Activated CD4-positive, alpha-beta T cell treated with anti-CD3 and anti-CD28 coated beads, Interleukin-2, amount 10 ng/mL, durations not matched to agents 7 days and 5 days (primary cell): ENCODE results near the gene RAC2. TPM values are rescaled to one million over a fixed set of nuclear protein-coding genes. Genes with fewer than 3 reads are reported as not detected.
A peak's percentile ranks its signal among the peaks of the same experiment; 100 is the strongest.

Experiments used
- CTCF ChIA-PET: fragments of 350-600 bp; sonication (Branson Sonifier 250); formaldehyde crosslinking; loops from one replicate; lab custom pipeline; 2021; ENCODE audit warnings: antibody characterized with exemption; lab: Charles Lee
- POLR2A ChIA-PET: fragments of 350-600 bp; sonication (Branson Sonifier 250); formaldehyde crosslinking; loops from one replicate; lab custom pipeline; 2021; ENCODE audit warnings: antibody characterized with exemption; lab: Charles Lee
- DNase-seq: peaks from one replicate; pipeline ENCODE4 v3.0.0-alpha.2; 2020
- H3K27ac Mint-ChIP-seq: one replicate; pipeline ENCODE4 v1.8.0; 2021; ENCODE audit warnings: mild to moderate bottlenecking, moderate library complexity, mixed read lengths
- H3K27me3 Mint-ChIP-seq: one replicate; pipeline ENCODE4 v1.8.0; 2021; ENCODE audit warnings: mixed read lengths
- H3K36me3 Mint-ChIP-seq: one replicate; pipeline ENCODE4 v1.8.0; 2021; ENCODE audit warnings: low read depth, mixed read lengths
- H3K4me1 Mint-ChIP-seq: one replicate; pipeline ENCODE4 v1.8.0; 2021; ENCODE audit warnings: mixed read lengths
- H3K4me3 Mint-ChIP-seq: one replicate; pipeline ENCODE4 v1.8.0; 2021; ENCODE audit warnings: mild to moderate bottlenecking, moderate library complexity, mixed read lengths
- H3K9me3 Mint-ChIP-seq: one replicate; pipeline ENCODE4 v1.8.0; 2021; ENCODE audit warnings: mixed read lengths
- total RNA-seq, 2 experiments: library from RNA; stranded (reverse); gene quantifications; one replicate each; pipeline ENCODE4 v1.2.3, GENCODE V29; 2021

Gene RAC2
- total RNA-seq, 2 experiments from 2014 or later, result 1,015 to 1,117 TPM

DNA sequence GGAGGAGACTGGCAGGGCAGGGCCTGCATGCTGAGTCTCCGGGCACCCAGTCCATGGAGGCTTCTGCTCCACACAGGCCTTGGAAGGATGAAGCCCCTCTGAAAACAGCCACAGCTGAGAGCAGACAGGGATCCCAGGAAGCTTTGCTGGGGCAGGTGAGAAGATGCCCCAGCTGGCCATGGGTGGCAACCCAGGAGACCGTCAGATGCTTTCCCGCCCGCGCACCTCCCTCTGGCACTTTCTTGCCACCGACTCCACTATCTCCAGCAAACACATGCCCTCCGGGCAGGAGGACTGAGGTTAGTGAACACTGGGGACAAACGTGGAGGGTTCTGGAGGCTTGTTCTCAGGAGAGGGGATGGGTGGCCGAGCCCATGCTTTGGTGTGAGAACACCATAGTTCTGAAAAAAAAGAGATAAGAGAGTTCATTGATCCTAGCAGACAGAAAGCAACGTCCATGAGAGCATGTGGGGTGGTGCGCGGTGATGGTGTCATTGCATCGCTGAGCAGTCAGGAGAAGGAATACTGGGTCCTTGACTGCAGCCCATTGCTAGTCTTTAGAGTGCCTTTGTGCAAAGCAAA, 58.3 kb downstream of the RAC2 start:
- H3K27me3 Mint-ChIP-seq, result no peaks in the 10 kb centered on the region
- peaks cover 8% of the 10 kb centered on the region for H3K36me3 Mint-ChIP-seq
- H3K9me3 Mint-ChIP-seq, result no peaks in the 10 kb centered on the region
- CTCF ChIA-PET, result interaction anchor here (0.8 kb wide), 1 partner anchor 11 kb away, joined by 3 read pairs; no protein-coding TSS in a partner anchor
- H3K27ac Mint-ChIP-seq, result peak overlapping the region; percentile 87
- no peak for DNase-seq
- POLR2A ChIA-PET, result no interaction called here
- peaks cover 57% of the 10 kb centered on the region for H3K4me1 Mint-ChIP-seq
- no peak overlapping the region for H3K4me3 Mint-ChIP-seq

DNA sequence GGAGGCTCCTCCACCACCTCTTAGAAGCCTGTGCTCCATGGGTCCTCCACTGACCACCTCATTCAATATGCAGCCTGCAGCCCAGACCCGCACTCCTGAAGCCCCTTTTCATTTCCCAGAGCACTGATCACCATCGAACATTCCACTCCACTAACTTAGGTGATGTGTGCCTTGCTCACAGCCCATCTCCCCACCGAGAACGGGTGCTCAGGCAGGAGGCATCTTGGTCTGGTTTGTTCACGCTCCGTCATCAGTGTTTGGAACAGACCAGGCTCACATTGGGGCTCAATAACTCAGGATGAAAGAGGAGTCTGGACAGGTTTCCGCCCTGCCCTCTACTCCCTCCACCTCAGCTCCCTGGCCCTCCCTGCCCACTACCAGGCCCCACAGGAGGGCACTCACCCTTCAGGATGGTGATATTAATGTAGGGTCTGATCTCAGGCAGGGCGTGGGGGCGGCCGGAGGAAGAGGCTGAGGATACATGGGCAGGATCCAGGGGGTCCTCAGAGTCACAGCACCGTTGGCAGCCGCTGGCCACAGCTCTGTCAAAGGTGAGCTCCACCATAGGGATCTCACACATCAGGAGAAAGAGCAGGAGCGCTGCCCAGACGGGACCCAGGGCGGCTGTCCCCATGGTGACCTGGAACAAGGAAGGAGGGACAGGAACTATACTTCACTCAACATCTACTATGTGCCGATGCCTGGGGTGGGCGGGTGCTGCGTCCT, 59.1 kb downstream of the RAC2 start:
- H3K4me3 Mint-ChIP-seq, result no peak overlapping the region
- peaks cover 57% of the 10 kb centered on the region for H3K4me1 Mint-ChIP-seq
- POLR2A ChIA-PET, result no interaction called here
- peaks cover 4% of the 10 kb centered on the region for H3K36me3 Mint-ChIP-seq
- no peak for DNase-seq
- CTCF ChIA-PET, result interaction anchor here (0.8 to 1.3 kb wide), 3 partner anchors 10 to 13 kb away, joined by 3 to 4 read pairs (median 3); no protein-coding TSS in a partner anchor
- H3K27me3 Mint-ChIP-seq, result no peaks in the 10 kb centered on the region
- H3K9me3 Mint-ChIP-seq, result no peaks in the 10 kb centered on the region
- H3K27ac Mint-ChIP-seq, result peak overlapping the region; percentile 27

DNA sequence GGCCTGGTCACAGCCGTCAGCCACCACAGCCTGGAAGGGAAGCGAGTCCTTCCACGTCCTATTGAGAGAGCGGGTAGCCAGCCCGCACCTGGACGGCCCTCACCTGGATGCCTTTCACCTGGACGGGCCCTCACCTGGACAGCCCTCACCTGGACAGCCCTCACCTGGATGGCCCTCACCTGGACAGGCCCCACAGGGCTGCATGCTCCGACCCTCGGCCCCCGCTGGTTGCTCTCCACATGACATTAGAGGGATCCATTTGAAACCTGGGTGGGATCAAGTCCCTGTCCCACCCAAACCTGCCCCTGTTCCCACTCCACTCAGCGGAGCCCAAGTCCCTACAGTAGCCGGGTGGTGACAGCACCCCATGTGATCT, 59.7 kb downstream of the RAC2 start:
- peaks cover 56% of the 10 kb centered on the region for H3K4me1 Mint-ChIP-seq
- H3K36me3 Mint-ChIP-seq, result peaks cover 2% of the 10 kb centered on the region
- ChIA-PET CTCF (interaction anchor here (0.9 to 1.5 kb wide), 7 partner anchors 10 to 140 kb away, joined by 3 to 5 read pairs (median 4); no protein-coding TSS in a partner anchor), POLR2A (no interaction called here)
- peak overlapping the region; percentile 27 for H3K27ac Mint-ChIP-seq
- H3K4me3 Mint-ChIP-seq, result no peak overlapping the region
- DNase-seq, result no peak
- H3K9me3 Mint-ChIP-seq, result no peaks in the 10 kb centered on the region
- H3K27me3 Mint-ChIP-seq, result no peaks in the 10 kb centered on the region

DNA sequence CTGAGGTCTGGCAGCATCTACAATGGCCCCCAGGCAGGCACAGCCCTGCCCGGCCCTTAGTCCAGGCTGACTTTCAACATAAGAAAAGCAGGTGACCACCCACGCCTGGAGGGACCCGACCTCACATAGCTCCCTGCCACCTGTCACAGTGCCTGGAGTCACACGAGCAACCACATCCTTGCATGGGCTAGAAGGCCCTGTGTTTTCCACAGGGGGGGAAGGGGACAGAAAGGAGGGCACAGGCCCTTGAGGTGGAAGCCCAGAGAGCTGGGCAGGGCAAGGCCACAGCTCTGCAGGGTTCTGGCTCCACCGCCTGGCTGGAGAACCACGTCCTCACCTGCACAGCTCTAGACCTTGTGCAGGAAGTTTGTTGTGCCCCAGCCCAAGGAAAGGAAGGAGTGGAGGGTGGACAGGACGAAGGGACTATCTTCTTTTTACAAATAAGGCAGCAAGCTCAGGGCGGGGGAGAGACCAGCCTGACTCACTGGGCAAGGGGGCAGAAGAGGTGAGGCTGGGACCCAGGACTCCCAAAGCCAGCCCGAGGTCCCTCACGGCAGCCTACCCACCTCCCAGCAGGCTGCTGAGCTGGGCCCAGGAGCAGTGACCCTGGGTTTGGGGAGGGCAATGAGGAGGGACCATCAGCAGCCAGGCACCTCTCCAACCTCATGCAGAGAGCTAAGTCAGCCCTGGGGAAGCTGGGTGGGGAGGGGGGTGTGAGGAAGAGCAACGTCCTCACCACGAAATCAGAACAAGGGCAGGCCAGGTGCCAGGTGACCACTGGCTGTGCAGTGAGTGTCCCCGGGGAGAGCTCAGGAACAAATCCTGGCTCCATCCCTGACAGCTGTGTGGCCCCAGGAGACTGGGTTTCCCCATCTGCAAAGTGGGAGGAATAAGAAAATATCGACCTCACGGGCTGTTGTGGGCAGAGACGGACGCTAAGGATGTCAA, 60.4 kb downstream of the RAC2 start:
- peak overlapping the region; percentile 52 for H3K27ac Mint-ChIP-seq
- H3K4me1 Mint-ChIP-seq, result peaks cover 49% of the 10 kb centered on the region
- no peaks in the 10 kb centered on the region for H3K9me3 Mint-ChIP-seq
- POLR2A ChIA-PET, result no interaction called here
- DNase-seq, result no peak
- H3K4me3 Mint-ChIP-seq, result no peak overlapping the region
- CTCF ChIA-PET, result interaction anchor here (0.7 to 1.5 kb wide), 8 partner anchors 10 to 139 kb away, joined by 3 to 5 read pairs (median 4); no protein-coding TSS in a partner anchor
- H3K36me3 Mint-ChIP-seq, result no peaks in the 10 kb centered on the region
- no peaks in the 10 kb centered on the region for H3K27me3 Mint-ChIP-seq

DNA sequence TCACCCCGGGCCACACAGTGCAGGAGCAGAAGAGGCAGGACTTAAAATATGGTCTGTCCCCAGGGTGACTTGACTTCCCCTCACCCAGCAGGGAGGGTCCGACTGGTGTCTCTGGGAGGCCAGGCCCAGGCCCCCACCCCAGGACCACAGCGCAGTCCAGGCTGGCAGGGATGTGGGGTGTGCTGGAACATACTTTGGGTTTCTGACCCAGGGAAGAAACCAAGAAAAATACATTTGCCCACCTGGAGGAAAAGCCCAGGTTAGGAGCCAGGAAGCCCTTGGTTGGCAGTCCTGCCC, 61.2 kb downstream of the RAC2 start:
- H3K27ac Mint-ChIP-seq, result no peak overlapping the region
- POLR2A ChIA-PET, result no interaction called here
- H3K36me3 Mint-ChIP-seq, result no peaks in the 10 kb centered on the region

DNA sequence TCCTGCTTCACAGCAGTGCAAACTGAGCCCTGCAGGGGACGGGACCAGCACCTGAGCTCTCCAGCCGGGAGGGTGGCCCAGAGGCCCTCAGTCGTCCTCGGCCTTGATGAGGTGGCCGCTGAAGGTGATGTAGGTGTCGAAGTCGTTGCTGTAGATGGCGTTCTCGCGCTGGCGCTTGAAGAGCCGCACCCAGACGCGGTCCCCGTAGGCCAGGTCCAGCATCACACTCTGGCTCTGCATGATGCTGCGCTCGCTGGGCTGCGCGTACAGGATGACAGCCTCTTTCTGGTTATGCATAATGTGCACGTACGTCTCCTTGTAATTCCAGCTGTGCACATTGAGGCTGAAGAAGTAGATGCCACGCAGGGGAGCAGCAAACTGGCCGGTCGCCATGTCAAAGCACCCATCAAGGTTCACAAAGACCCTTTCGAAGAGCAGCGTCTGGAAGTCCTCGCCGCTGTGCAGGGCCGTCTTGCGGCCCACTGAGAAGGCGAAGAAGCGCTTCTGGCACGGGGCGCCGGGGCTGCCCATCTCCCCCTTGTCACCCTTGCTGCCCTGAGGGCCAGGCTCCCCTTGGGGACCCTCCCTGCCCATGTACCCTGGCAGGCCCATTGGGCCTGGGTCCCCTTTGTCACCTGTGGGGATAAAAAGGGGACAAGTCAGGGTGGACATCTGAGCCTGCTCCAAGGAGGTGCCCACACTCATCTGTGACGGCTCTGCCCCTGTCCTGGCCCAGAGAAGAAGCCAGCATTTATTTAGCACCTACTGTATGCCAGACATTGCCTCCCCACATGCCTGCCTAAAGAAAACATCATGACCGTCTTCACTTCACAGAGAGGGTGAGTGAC, 61.7 kb downstream of the RAC2 start:
- no peaks in the 10 kb centered on the region for H3K36me3 Mint-ChIP-seq
- no peak overlapping the region for H3K4me3 Mint-ChIP-seq
- H3K9me3 Mint-ChIP-seq, result no peaks in the 10 kb centered on the region
- peaks cover 38% of the 10 kb centered on the region for H3K4me1 Mint-ChIP-seq
- no peak overlapping the region for H3K27ac Mint-ChIP-seq
- peaks cover 9% of the 10 kb centered on the region for H3K27me3 Mint-ChIP-seq
- ChIA-PET CTCF (interaction anchor here (3.1 kb wide), 1 partner anchor 17 kb away, joined by 7 read pairs; no protein-coding TSS in a partner anchor), POLR2A (no interaction called here)
- no peak for DNase-seq

More for the DNA sequence above, 61.2 kb downstream of the RAC2 start:
- Mint-ChIP-seq H3K9me3 (no peaks in the 10 kb centered on the region), H3K4me1 (peaks cover 42% of the 10 kb centered on the region), H3K4me3 (no peak overlapping the region), H3K27me3 (peaks cover 3% of the 10 kb centered on the region)
- CTCF ChIA-PET, result interaction anchor here (1.1 to 1.5 kb wide), 3 partner anchors 9 to 138 kb away, joined by 4 to 5 read pairs (median 4); no protein-coding TSS in a partner anchor
- DNase-seq, result no peak

DNA sequence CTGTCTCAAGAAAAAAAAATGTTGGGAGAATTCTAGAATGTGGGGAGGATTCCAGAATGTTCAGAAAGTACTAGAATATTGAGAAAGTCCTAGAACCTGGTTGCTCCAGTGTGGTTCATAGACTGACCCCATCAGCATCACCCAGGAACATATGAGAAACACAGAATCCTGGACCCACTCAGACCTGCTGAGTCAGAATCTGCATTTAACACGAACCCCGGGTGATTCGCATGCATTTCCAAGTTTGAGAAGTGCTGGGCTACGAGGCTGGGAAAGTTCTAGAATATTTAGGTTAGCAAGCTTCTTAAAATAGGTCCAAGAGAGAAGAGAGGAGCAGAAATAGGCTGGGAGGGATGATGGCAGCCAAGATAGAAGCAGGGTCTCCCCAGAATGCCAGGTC, 62.4 kb downstream of the RAC2 start:
- ChIA-PET POLR2A (no interaction called here), CTCF (interaction anchor here (3.1 kb wide), 1 partner anchor 18 kb away, joined by 7 read pairs; no protein-coding TSS in a partner anchor)
- Mint-ChIP-seq H3K27ac (peak overlapping the region; percentile 66), H3K4me1 (peaks cover 37% of the 10 kb centered on the region), H3K36me3 (no peaks in the 10 kb centered on the region), H3K4me3 (no peak overlapping the region), H3K9me3 (no peaks in the 10 kb centered on the region), H3K27me3 (peaks cover 9% of the 10 kb centered on the region)
- DNase-seq, result no peak

DNA sequence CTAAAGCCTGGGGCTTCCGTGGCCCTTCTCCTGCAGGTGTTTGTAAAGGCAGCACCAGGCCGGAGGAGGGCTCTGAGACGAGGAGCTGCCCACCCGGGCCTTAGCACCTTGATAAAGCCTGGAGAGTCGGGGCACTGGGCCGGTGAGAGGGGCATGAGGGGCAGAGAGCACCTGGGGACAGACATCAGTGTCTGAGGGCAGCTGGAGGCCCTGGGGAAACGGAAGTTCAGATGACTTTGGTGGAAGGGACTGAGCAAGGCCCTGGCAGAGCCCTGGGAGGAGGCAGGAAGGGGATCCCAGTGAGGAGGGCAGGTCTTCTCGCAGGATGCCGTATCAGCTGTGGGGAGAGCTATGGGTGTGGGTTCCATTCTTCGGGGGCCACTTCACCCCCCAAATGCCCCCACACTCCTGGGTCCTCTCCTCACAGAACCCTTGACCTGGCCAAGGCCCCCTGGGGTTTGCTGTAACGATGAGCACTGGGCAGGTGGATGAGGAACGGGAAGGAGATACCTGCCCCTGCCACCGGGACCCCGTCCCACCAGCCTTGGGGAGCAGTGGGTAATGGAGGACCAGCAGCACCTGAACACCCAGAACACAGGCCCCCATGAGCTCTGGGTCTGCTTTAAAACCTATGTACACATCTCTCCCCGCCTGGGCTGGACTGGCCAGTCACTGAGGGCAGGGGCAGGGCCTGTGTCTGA, 63.4 kb downstream of the RAC2 start:
- Mint-ChIP-seq H3K9me3 (no peaks in the 10 kb centered on the region), H3K27me3 (peaks cover 12% of the 10 kb centered on the region), H3K36me3 (no peaks in the 10 kb centered on the region), H3K4me3 (no peak overlapping the region), H3K27ac (peak overlapping the region; percentile 33), H3K4me1 (peaks cover 34% of the 10 kb centered on the region)
- ChIA-PET CTCF (interaction anchor here (0.8 to 3.1 kb wide), 2 partner anchors 13 to 19 kb away, joined by 3 to 7 read pairs; no protein-coding TSS in a partner anchor), POLR2A (no interaction called here)
- DNase-seq, result no peak

DNA sequence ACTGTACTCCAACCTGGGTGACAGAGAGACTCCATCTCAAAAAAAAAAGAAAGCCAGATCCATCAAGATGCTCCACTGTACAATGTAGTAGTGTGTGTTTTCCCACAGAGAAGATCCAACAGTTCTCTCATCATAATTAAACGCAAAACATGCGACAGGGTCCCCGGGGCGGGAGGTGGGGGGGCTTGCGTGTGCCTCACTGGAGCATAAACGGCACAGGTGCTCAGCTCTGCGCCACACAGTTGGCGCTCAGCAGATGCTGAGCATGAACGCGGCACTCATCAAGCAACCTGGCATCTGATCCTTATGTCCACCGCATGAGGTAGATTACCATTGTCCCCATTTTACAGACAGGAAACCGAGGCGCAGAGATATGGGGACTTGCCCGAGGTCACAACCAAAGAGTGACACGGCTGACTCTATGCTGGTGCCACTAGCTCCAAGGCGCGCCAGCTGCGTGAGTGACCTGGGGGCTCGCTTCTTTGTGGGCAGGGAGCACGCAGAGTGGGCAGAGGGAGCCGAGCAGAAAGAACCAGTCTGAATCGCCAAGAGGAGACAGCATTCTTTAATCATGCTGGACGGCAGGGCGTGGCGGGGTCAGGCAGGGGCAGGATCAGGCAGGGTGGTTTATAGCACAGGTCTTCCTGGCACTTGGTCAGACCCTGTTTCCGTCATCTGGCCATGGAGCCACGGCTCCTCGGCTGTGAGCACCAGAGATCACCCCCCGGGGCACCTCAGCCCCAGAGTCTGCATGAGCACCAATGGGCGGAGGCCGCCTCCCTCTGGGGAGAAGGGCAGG, 64.2 kb downstream of the RAC2 start:
- ChIA-PET CTCF (interaction anchor here (0.8 to 3.1 kb wide), 2 partner anchors 13 to 20 kb away, joined by 3 to 7 read pairs; no protein-coding TSS in a partner anchor), POLR2A (interaction anchor here (0.6 kb wide), 1 partner anchor 20 kb away, joined by 3 read pairs; no protein-coding TSS in a partner anchor)
- Mint-ChIP-seq H3K36me3 (no peaks in the 10 kb centered on the region), H3K27ac (no peak overlapping the region), H3K9me3 (no peaks in the 10 kb centered on the region), H3K4me1 (peaks cover 26% of the 10 kb centered on the region), H3K4me3 (no peak overlapping the region), H3K27me3 (peaks cover 18% of the 10 kb centered on the region)
- no peak for DNase-seq

DNA sequence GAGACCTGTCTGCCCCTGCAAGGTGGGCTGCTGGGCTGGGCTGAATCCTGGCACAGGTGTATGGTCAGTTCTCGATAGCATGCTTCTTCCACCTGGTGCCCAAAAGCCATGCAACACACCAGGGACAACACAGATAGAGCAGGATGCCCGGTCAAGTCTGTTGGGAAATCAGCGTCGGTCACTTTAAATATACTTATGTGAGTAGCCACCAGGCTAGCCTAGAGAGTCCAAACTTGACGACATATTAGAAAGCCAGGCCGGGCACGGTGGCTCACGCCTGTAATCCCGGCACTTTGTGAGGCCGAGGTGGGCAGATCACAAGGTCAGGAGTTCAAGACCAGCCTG, 65.0 kb downstream of the RAC2 start:
- DNase-seq, result no peak
- Mint-ChIP-seq H3K4me1 (peaks cover 22% of the 10 kb centered on the region), H3K27me3 (peaks cover 20% of the 10 kb centered on the region), H3K27ac (no peak overlapping the region), H3K36me3 (no peaks in the 10 kb centered on the region), H3K9me3 (no peaks in the 10 kb centered on the region), H3K4me3 (no peak overlapping the region)
- ChIA-PET POLR2A (interaction anchor here (0.6 kb wide), 1 partner anchor 20 kb away, joined by 3 read pairs; no protein-coding TSS in a partner anchor), CTCF (interaction anchor here (3.1 kb wide), 1 partner anchor 21 kb away, joined by 7 read pairs; no protein-coding TSS in a partner anchor)
